HG03442 (cell line): ENCODE measurements around the gene CAMTA1.

Source experiments
- ATAC-seq: cut with Tn5 transposase; IDR thresholded peaks from one replicate; pipeline ENCODE4 v1.9.1; 2021; ENCODE audit warnings: mild to moderate bottlenecking, moderate library complexity; ENCODE audit not compliant: unreplicated experiment

Gene CAMTA1

DNA sequence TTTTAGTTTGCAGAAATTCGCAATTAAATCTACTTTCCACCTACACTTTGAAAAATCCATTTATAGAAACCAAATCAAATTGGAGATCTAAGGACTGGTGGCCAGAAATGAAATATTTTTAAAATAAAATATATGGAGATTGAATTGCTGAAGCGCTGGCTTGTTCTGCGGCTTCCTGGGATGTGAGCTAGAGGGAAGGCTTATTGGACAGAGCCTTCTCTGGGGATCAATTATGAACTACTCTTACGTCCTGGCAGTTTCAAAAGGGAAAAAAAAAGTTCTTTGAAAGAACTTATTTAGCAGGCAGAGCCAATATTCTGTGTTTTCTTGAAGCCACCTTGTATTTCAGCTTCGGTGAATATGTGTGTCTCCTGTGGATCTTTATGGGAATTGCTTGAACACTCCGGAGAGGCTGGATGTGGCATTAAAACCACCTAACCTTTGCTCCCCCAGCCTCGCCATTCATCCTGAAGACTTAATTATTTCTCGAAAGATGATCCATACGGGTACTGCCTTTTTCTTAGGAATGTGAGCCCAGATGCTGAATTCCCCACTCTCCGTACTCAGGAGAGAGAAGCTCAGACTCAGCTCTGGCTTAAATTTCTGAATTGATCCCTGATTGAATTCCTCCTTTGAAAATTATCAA, 506.9 kb downstream of the CAMTA1 start:
- ATAC-seq = no peak

DNA sequence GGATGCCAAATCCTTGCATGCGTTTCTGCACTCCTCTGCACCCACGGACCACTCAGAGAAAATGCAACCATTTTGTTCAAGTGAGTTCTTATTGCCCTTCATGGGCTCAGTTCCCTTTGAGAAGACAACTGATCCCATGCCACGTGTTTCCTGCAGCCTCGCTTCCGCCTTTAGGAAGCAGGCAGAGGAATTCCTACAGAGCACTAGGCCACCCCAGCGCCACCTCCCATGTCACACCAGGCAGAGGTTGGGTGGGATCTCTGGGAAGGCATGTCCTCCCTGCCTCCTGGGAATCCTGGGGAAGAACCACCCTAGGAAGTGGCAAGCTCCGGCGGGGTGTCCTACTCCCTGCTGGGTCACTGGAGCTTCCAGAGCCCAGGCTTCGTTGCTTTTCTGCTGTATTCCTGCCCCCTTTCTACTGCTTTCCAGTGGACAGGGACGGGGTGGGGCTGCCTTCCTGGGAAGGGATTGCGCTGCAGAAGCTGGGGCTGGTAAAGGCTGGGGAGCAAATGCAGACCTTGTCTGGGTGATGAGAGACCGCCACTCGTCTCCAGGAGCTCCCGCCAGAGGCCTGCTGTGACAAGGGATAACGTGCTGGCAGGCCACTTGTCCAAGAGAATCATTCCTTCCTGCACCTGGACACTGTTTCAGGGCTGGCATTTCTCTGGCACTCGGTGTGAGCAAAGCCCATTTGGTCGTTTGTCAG, 507.6 kb downstream of the CAMTA1 start:
- no peak for ATAC-seq

DNA sequence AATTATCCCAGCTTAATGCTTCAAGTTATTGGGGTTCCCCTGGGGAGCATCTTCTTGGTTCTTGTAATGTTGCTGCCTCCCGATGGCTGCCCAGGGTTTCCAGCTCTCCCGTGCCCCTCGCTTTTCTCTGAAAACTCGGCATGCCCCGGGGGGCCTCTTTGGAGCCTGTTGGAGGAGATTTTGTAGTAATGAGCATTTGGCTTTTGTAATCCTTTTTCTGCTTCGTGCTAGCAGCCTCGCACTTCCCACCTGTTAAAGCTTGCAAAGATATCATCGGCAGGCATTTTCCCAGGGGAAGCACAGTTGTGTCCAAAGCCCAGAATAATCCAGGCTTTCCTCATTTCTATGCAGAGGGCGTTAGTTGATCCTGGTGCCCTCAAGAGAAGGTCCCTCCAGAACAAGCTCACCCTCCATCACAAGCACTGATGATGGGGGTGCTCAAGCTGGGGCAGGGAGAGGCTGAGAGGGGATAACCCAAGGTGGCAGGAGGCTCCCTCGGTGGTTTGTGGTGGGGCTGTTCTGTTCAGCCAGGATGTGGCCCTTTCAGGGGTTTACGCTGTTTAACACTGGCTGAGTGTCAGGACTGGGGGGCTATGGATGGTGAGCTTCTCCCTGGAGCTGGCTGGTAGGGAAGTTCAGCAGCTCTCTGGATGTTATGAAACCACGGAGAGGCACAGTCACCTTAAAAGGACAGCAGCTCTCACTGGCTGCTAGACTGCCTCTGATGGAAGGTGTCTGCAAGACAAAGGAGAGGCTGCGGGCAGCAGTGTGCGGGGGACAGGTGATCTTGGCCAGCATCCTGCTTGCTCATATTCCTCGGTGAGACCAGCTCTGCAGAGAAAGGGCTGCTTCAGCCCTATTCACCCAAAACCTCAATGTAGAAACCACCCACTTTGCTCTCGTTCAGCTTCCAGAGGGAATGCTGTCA, 508.7 kb downstream of the CAMTA1 start:
- ATAC-seq = no peak

DNA sequence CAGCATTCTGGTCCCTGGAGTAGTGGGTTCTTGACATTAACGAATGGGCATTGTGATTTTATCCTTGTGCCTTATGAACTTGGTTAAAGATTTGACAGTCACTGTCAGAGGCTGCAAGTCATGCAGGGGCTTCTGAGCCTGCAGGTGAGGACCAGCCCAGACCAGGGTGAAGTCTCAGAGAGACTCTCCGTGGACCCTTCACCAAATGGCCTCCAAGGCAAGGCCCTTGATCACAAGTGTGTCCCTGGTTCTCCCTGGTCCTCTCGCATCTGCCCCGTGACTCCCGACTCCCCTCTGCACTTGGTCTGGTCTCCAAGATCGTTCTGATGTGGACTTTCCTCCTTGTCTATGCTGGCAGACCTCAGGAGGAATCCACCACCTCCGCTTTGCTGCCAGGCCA, 509.4 kb downstream of the CAMTA1 start:
- no peak for ATAC-seq

DNA sequence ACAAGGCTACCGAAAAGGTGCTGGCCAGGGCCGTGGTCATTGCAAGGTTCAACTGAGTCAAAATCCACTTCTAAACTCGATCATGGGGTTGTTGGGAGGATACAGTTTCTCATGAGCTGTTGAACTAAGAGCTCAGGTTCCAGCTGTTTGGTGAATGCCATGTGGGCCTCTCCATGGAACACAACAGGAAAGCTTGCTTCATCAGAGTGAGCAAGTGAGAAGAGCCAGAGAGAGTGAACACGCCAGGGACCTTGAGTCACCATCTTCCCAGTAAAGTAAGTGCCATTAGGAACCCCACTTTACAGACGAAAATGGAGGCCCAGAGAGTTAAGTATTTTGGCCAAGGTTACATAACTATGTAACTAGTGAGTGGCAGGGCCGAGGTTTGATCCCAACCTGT, 510.7 kb downstream of the CAMTA1 start:
- ATAC-seq = no peak

DNA sequence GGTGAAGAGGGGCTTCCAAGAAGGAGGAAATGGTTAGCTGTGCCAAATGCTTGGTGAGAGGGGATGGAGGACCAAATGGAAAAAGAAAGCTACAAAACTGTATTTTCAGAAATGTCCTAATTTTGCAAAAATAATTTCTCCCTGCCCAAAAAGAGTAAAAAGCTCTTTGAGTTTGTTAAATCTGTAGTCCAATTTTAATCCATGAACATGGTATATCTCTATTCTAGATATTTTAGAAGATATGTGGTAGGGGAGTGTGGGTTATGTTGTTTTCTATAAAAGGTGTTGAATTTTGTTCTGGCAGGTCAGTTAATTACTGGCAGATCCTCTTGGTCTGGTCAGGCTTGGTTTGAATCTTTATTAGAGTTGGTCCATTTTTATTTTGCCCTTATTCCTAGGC, 511.7 kb downstream of the CAMTA1 start:
- no peak for ATAC-seq

DNA sequence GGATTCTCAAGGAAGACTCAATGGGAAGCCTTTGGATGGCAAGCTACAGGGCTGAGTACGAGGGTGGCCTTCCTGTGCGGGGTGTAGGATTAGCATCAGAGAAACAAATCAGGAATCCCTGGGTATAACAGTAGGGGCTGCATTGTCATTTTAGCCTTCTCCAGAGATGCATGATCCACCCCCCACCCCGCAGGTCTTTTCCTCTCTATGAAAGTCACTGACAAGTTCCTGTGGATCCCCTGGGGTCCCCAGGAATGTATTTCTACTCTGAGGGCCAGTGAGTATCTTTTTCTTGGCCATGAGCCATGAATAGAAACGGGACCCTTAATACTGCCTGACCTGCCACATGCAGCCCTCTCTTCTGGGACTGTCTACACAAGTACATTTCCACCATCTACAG, 512.9 kb downstream of the CAMTA1 start:
- no peak for ATAC-seq

DNA sequence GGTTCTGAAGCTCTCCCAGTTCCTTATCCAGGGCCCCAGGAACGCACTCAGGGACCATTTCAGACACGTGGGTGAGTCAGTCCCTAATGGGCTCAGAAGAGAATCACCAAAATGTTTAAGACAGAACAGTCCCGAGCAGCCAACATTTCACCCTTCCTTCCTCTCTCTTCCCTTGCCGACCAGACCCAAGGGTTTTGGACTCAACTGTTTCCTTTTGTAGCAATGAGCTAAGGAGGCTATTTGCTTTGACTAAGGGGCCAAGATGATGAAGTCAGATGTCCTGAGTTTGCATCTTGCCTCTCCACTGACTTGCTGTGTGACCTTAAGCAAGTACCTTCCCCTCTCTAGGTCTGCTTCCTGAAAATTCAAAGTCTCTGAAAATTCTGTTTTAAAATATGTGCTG, 513.5 kb downstream of the CAMTA1 start:
- ATAC-seq = no peak

DNA sequence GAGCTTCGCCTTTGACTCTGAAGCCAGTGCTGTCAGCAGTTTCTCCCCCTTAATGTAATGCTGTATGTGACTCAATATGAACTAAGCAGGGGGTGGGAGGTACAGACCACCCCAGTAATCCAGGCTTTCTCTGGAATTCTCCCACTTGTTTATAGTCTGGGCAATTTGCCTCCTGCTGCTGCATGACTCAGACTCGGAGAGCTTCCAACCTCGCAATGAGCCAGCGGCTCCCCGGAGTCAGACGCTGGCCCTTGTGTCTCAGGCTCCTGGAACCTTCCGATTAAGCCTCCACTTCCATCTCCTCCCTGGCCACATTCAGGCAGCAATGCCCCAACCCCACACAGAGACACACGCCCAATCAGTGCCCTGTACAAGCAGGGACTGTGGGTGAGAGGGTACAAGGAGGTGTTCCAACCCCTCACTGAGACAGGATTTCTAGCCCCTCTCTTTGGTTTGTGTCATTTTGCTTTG, 514.1 kb downstream of the CAMTA1 start:
- no peak for ATAC-seq

DNA sequence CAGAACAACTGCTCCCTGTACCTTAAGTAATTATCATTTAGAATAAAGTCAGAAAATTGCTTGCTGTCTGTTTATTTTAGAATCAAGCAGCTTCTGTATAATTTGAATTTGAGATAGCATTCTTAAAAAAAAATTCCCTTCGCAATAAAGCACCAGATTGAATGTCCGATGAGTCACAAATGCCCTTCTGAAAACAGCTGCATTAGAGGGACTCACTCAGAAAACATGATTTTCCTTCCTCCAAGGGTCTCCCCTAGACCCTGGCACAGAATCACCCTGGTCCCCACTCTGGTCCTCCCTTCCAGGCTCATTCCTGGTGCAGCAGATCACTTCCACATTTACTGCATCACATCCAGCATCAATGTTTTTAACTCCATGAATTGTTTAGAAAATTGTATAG, 514.7 kb downstream of the CAMTA1 start:
- no peak for ATAC-seq

DNA sequence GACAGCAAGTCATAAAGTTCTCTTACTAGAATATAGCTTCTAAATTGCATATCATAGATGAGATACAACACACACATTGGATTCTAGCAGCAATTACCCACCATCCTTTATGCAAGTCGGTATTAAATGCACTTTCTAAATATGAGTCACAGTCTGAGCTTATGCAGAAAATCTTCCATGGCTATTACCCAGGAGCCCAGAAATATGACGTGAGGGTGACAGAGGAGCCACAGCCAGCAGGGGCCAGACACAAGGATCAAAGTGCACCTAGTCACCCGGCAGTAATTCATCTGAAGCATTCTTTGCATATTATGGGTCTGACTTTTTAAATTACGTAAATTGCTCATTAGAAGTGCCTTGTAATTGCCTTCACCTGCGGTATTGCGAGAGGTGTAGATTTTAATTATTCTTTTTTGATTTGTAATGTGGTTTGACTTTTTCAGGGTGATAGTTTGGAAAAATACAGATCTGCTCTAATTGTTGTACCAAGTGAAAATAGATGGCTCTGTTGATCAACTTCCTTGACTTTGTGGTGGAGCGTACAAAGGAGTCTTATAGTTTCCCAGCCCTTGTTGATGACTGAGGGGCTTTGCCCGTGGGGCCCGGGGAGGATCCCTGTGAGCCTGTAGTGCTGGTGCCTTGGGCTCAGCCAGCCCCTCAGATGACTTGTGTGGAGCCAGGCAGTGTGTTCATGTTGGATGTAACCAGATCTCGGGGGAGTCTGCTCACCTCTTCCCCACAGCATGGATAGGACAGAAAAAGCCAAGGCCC, 515.8 kb downstream of the CAMTA1 start:
- ATAC-seq = no peak

DNA sequence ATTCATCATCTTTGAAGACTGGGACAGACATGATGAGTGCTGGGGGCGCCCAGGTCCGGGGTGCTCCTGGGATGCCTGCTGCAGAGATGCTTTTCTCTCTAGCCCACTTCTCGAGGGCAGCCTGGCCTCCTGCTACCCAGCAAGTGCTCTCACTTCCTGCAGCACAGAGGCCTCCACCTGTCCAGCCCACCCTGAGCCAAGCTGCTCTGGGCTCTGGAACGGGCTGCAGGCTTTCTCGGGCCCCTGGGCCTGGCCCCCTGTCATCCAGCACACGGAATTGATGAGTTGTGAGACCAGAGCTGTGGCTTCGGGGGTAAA, 516.4 kb downstream of the CAMTA1 start:
- no peak for ATAC-seq

DNA sequence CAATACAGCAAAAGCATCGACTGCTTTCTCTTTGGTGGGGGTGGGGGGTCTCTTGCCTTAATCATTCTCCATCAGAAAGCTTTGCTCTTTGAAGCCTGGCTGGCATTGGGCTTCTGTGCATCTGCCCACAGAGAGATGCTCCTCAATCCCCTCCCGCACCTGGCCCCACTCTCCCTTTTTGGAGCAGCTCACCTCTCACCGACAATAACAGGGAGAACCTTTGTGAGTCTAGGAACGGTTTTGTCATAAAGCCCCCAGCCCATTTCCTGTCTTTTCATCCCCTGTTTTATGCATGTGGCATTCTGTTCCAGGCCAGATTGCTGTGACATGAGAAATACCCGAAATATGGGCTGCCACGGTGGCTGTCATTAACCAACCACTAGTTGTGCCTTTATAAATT, 516.9 kb downstream of the CAMTA1 start:
- ATAC-seq = no peak

DNA sequence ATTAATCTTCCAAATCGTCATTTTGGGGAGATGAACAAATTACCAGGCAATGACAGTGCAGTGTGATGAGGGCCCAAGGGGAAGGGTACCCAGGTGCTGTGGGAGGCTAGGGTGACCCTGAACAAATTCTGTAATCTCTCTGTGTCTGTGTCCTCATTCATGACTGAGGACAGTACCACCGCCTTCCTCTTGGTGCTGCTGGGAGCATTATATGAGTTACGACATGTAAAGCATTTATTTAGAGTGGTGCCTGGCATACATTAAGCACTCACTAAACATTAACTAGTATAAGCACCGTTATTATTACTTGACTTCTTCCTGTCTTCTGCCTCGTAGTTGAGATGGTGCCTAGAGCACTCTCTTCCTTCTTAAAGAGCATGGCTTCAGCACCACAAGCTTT, 517.6 kb downstream of the CAMTA1 start:
- ATAC-seq = no peak

DNA sequence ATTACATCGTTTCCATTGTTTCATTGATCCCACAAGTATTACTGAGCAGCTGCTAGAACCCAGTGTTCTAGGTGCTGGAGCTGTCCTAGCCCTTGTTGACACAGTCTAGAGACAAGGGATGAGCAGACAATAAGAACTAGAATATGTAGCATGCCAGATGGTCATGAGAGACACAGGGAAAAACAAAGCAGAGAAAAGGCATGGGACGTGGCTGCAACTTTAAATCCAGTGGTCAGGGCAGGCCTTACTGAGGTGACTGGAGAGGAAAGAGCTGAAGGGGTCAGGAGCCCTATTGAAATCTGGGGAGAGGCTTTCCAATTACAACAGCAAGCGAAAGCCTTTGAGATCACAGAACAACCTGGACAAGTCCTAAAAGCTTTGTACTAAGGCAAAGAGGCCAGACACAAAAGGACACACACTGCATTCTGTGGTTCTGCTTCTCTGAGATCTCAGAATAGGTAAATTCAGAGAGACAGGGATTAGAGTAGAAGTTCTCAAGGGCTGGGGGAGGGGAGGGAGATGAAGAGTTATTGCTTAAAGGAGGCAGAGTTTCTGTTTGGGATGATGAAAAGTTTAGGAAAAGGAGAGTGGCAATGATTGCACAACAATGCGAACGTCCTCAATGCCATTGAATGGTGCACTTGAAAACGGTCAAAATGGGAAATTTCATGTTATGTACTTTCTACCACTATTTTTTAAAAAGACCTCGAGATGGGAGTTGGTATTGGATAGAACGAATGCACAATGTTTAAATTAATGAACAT, 518.5 kb downstream of the CAMTA1 start:
- no peak for ATAC-seq

DNA sequence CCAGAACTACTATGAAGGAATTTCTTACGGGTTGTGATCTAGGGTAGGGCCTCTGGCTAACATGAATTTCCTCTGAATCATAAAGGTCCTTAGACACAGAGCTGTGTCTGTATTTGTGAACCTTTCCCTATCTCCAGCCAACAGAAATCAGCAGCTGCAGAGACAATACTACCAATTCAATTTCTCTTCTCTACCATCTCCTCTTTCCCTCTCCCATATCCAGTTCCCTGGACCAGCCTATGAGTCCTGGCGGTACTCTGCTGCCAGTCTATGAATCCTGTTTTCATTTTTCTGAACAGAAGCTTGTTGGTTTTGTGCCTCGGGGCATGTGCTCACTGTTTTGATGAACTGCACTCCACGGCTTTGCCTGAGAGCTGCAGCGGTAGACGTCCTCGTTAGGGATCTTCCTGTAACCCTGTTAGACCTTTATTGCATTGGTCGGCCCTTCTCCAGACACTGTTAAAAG, 527.9 kb downstream of the CAMTA1 start:
- ATAC-seq = no peak

DNA sequence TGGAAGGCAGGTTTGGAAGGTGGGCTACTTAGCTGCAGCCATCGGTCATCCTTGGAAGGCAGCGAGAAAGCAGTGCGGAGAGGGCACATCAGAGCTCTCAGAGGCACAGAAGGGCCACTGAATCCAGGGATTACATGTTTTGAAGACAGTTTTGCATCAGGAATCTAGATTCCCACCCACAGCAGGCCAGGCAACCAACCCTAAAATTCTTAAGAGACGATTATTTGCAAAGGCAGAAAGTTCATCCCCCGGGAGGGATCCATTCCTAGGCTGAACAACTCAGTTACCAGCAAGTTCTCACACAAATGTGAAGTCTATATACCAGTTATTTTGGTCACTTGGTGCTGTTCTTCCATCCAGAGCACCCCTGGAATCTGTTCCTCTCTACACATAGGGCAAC, 528.6 kb downstream of the CAMTA1 start:
- ATAC-seq = no peak

DNA sequence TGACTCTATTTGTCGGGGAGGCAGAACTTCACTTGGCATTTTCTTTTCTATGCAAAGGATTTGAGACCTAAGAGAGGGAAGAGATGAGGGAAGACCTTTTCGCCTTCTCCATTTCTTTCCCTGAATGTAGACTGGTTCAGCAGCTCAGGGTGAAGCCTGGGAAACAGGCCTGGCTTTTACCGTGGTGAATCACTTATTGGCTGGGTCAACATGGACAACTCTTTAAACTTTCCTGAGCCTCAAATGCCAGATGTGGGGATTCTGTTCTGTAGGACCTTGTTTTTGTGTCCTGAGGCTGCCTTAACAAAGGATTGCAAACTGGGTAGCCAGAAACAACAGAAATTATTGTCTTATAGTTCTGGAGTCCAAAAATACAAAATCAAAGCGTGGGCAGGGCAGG, 530.1 kb downstream of the CAMTA1 start:
- ATAC-seq = no peak

DNA sequence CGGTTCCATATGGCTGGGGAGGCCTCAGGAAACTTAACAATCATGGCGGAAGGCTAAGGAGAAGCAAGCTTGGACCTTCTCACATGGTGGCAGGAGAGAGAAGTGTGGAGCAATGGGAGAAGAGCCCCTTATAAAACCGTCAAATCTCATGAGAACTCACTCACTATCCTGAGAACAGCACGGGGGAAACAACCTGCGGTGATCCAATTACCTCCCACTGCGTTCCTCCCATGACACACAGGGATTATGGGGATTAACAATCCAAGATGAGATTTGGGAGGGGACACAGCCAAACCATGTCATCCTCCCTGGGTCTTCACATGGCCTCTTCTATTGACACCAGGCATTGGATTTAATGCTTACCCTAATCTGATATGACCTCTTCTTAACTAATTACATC, 530.7 kb downstream of the CAMTA1 start:
- ATAC-seq = no peak

DNA sequence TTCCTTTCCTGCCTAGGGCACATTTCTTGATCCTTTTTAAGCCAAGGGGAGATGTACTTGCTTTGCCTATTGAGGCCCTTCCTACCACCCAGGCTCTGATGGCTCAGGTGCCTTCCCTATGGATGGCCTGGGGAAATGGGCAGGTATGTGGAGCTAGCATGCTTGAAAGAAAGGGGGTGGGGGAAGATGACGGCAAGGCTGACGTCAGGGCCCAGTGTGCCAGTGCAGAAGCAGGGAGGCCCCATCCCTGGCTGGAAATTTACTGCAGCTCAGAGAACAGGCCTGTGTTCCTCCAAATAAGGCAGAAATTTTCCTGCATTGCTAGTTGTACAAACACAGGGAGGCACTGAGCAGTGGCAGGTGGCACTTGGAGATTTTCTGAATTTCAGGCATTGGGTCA, 532.6 kb downstream of the CAMTA1 start:
- ATAC-seq = no peak
